Nephron (organoid): Measurements from ENCODE around the gene RABL6.
"Not testable (repeated sequence)": the region's sequence is repeated elsewhere in the genome, so short reads cannot be mapped to it uniquely, and the experiment has no call there.

Experiments
- H3K27ac Mint-ChIP-seq, 3 experiments: 2 replicates each; pipeline ENCODE4 v1.8.0; 2020; ENCODE audit warnings: mixed read lengths in 3 of 3, mild to moderate bottlenecking in 2 of 3, moderate library complexity in 1 of 3
- H3K27me3 Mint-ChIP-seq: 2 replicates; pipeline ENCODE4 v1.8.0; 2021; ENCODE audit warnings: low read depth, mild to moderate bottlenecking, moderate library complexity, mixed read lengths
- H3K36me3 Mint-ChIP-seq: 2 replicates; pipeline ENCODE4 v1.8.0; 2020; ENCODE audit warnings: low read depth, mixed read lengths
- H3K4me1 Mint-ChIP-seq: 2 replicates; pipeline ENCODE4 v1.8.0; 2020; ENCODE audit warnings: mixed read lengths
- H3K4me3 Mint-ChIP-seq, 3 experiments: 2 replicates each; pipeline ENCODE4 v1.8.0; 2020; ENCODE audit warnings: mild to moderate bottlenecking in 3 of 3, mixed read lengths in 3 of 3, moderate library complexity in 2 of 3
- H3K9me3 Mint-ChIP-seq: 2 replicates; pipeline ENCODE4 v1.8.0; 2020; ENCODE audit warnings: mixed read lengths
- CTCF ChIP-seq, 3 experiments: fragments of 200-600 bp; sonication (generic); IDR thresholded peaks; one replicate each; pipeline ENCODE4 v1.5.0; 2021; ENCODE audit warnings: antibody characterized with exemption in 3 of 3; ENCODE audit not compliant: unreplicated experiment in 3 of 3

RABL6 gene

GRCh38 chr9:136784249-136784996 lies 23.3 kb upstream of the RABL6 start:
- Mint-ChIP-seq H3K36me3 (no peaks in the 10 kb centered on the region), H3K27ac (no peak overlapping the region), H3K4me3 (no peak overlapping the region), H3K4me1 (peaks cover 53% of the 10 kb centered on the region), H3K27me3 (peaks cover 31% of the 10 kb centered on the region), H3K9me3 (no peaks in the 10 kb centered on the region)
- peak; percentile 56 to 61 (median 59) for TF ChIP-seq CTCF (IDR thresholded peaks at IDR 0.05; ENCODE audit: unreplicated experiment in 3 of 3)

GRCh38 chr9:136784997-136785361 lies 22.8 kb upstream of the RABL6 start:
- H3K4me3 Mint-ChIP-seq: no peak overlapping the region

GRCh38 chr9:136785565-136786355 lies 22.0 kb upstream of the RABL6 start:
- H3K4me3 Mint-ChIP-seq, H3K36me3 Mint-ChIP-seq, H3K27ac Mint-ChIP-seq, H3K9me3 Mint-ChIP-seq: not testable (repeated sequence)
- Mint-ChIP-seq H3K4me1 (peaks cover 52% of the 10 kb centered on the region), H3K27me3 (peaks cover 21% of the 10 kb centered on the region)

More at GRCh38 chr9:136784997-136785361, 22.8 kb upstream of the RABL6 start:
- Mint-ChIP-seq H3K36me3 (no peaks in the 10 kb centered on the region), H3K27me3 (peaks cover 26% of the 10 kb centered on the region), H3K9me3 (no peaks in the 10 kb centered on the region), H3K4me1 (peaks cover 52% of the 10 kb centered on the region), H3K27ac (no peak overlapping the region)
- no peak for TF ChIP-seq CTCF (IDR thresholded peaks at IDR 0.05; ENCODE audit: unreplicated experiment in 3 of 3)

GRCh38 chr9:136786451-136786850 lies 21.3 kb upstream of the RABL6 start:
- Mint-ChIP-seq H3K9me3 (no peaks in the 10 kb centered on the region), H3K4me1 (peaks cover 46% of the 10 kb centered on the region), H3K27me3 (peaks cover 15% of the 10 kb centered on the region), H3K27ac (no peak overlapping the region), H3K4me3 (no peak overlapping the region), H3K36me3 (no peaks in the 10 kb centered on the region)
- no peak for TF ChIP-seq CTCF (IDR thresholded peaks at IDR 0.05; ENCODE audit: unreplicated experiment in 3 of 3)

- Mint-ChIP-seq H3K27me3 (peaks cover 15% of the 10 kb centered on the region), H3K4me1 (peaks cover 44% of the 10 kb centered on the region)
- H3K27ac Mint-ChIP-seq, H3K9me3 Mint-ChIP-seq, H3K36me3 Mint-ChIP-seq, H3K4me3 Mint-ChIP-seq: not testable (repeated sequence)
Measured at GRCh38 chr9:136786983-136787382, 20.8 kb upstream of the RABL6 start.

GRCh38 chr9:136787690-136788400 lies 19.9 kb upstream of the RABL6 start:
- Mint-ChIP-seq H3K36me3 (no peaks in the 10 kb centered on the region), H3K27ac (peak overlapping the region; percentile 66 to 90 (median 87)), H3K4me1 (peaks cover 37% of the 10 kb centered on the region), H3K27me3 (peaks cover 15% of the 10 kb centered on the region), H3K9me3 (no peaks in the 10 kb centered on the region), H3K4me3 (no peak overlapping the region)
- peak; percentile 84 to 91 (median 84) for TF ChIP-seq CTCF (IDR thresholded peaks at IDR 0.05; ENCODE audit: unreplicated experiment in 3 of 3)

GRCh38 chr9:136788644-136789522 lies 18.9 kb upstream of the RABL6 start:
- peak overlapping the region in 2 of 3 experiments; percentile 5 to 42 for H3K4me3 Mint-ChIP-seq
- H3K27ac Mint-ChIP-seq: peak overlapping the region; percentile 66 to 90 (median 87)
- not testable (repeated sequence) for H3K36me3 Mint-ChIP-seq, H3K9me3 Mint-ChIP-seq
- H3K27me3 Mint-ChIP-seq: peaks cover 15% of the 10 kb centered on the region
- peaks cover 33% of the 10 kb centered on the region for H3K4me1 Mint-ChIP-seq
